ENCODE data around the gene JAZF1.
"Not testable (repeated sequence)": the region's sequence is repeated elsewhere in the genome, so short reads cannot be mapped to it uniquely, and the experiment has no call there.

The JAZF1 gene

GRCh38 chr7:27945058-27945795, 235.4 kb downstream of the JAZF1 start:
- DNase-seq (ENCODE audit: low spot score), result no peak
- FAIRE-seq, result no peak

DNA sequence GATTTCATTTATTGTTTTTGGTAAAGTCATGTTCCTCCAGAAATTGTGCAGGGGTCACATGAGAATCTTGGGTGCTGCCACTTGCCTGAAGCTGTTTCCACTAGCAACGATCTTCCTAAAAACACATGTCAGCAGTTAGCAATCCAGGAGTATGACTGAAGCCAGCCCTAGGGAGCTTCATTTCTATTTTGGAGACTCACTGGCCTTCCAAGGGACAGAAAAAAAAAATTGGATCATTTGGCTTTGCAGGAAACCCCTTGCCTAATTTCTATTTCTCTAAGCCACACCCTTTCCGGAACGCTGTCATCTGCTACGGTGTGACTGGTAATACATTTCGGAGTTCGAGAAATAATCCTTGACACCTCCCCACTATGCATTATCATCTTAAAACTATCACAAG, 236.0 kb downstream of the JAZF1 start:
- DNase-seq (ENCODE audit: low spot score) (no peak), FAIRE-seq (no peak)

GRCh38 chr7:27943241-27943640, 237.4 kb downstream of the JAZF1 start:
- FAIRE-seq, result peak; percentile 20
- no peak for DNase-seq (ENCODE audit: low spot score)

DNA sequence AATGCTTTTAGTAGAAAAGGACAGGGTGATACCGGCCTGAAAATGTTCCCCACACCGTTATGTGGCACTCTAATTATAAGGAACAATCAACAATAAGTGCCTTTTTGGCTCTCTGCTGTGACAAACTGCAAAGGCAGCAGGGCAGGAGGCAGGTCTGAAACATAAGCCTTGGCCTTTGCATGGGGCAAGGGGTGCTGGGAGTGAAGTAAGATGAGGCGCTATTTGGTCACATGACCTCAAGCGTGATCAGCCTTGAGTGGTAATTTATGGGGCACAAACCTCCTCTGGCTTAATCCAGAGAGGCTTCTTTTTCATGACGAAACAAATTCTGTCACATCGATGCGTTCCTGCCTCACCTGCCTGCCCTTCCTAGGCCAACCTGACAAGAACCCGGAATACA, 237.9 kb downstream of the JAZF1 start:
- DNase-seq (ENCODE audit: low spot score) (no peak), FAIRE-seq (no peak)

- FAIRE-seq (no peak), DNase-seq (ENCODE audit: low spot score) (no peak)
Observed at GRCh38 chr7:27941522-27941921, 239.1 kb downstream of the JAZF1 start.

- DNase-seq (ENCODE audit: low spot score), result no peak
- peak; percentile 84 for FAIRE-seq
Observed at GRCh38 chr7:27940341-27940740, 240.3 kb downstream of the JAZF1 start.

GRCh38 chr7:27939893-27940292, 240.7 kb downstream of the JAZF1 start:
- FAIRE-seq, result no peak
- DNase-seq (ENCODE audit: low spot score), result no peak

- no peak for FAIRE-seq
- no peak for DNase-seq (ENCODE audit: low spot score)
Observed at GRCh38 chr7:27936768-27937102, 243.9 kb downstream of the JAZF1 start.

DNA sequence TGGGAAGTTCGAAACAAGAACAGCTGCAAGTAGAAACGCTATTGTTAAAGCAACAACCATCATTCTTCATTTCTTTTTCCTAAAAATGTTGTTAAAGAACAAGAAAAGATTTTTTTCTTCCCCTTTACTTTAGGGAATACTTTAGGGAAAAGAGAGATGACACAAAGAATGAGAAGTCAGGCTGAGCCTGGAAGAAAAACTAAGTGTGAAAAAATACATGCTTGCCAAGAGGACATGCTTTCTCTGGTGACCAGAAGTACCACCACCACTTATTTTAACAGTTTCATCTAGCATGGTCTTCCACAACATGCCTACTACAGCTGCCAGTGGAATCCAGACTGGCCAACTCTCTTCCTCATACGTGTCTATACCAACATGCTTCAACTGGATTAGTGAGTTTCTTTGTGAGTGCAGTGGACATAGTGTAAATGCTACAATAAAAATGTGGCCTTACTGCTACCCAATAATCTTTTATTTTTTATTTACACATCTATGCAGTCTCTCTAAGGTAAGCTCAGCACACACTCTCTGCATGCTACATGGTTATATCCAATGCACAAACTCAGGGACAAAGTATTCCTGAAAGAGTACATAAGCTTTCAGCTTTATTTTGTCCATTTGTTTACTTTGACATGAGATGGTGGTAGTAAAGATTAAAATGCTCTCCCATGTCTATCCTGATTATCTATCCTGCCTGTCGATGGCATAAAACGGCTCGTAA, 244.4 kb downstream of the JAZF1 start:
- DNase-seq (ENCODE audit: low spot score) (no peak), FAIRE-seq (no peak)

DNA sequence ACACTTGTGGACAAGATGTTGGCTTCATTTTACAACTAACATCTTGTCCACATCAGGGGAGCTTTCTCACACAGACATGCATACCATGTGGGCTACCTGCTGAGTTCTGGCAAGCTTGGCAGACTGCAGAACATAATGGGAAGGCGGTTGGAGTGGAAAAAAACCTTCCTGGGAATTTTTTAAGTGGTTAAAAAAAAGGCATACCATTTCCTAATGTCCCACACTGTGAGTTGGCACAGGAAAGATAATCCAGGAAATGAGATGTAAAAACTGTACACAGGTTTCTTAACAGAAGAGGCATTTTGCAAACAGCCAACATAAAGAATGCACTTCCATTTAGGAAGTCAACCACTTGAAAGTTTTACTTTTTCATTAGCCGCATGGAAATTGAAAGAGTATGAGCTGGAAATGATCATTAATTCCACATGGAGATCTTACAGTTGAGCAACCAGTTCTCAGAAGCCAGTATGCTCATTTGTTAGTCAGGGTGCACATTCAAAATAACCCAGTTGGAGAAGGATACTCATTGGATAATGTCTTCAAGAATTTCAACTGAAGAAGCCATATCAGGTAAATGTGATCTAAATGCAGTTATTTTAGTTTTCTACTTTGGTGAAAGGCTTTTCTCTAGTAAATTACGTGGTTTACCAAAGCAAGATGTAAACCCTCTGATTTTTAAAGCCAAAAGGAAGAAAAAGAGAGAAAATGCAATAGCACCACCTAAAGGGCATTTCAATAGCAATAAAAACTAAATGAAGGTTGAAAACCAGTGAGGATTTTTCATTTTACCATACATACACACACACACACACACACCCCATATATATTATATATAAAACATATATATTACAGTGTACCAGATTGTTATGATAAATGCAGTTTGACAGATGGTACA, 246.7 kb downstream of the JAZF1 start:
- FAIRE-seq (no peak), DNase-seq (ENCODE audit: low spot score) (no peak)

DNA sequence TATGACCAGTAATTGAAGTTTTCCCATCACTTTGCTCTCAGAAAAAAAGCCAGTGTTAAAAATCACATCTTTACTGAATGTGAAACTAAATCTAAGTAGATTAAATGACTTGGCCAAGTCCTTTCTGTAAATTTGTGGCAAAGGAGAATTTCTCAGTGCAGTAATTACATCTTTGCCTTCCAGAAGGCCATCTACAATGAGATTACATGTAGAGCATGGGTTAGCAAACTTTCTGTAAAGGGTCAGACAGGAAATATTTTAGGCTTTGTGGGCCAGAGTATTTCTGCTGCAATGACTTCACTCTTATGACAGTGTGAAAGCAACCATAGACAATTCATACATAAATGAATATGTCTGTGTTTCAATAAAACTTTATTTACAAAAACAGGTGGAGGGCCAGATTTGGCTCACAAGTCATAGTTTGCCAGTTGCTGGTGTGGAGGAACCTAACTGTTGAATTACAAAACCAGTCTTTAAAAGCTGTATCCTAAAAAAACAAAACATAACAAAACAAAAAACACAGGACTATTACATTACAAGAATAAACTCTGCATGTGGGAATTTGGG, 249.6 kb downstream of the JAZF1 start:
- FAIRE-seq, result no peak
- no peak for DNase-seq (ENCODE audit: low spot score)

GRCh38 chr7:27929127-27929526, 251.5 kb downstream of the JAZF1 start:
- DNase-seq (ENCODE audit: low spot score) (no peak), FAIRE-seq (no peak)

GRCh38 chr7:27928001-27928400, 252.6 kb downstream of the JAZF1 start:
- DNase-seq (ENCODE audit: low spot score) (no peak), FAIRE-seq (no peak)

- DNase-seq (ENCODE audit: low spot score) (no peak), FAIRE-seq (peak; percentile 37)
Observed at GRCh38 chr7:27925573-27926201, 254.9 kb downstream of the JAZF1 start.

DNA sequence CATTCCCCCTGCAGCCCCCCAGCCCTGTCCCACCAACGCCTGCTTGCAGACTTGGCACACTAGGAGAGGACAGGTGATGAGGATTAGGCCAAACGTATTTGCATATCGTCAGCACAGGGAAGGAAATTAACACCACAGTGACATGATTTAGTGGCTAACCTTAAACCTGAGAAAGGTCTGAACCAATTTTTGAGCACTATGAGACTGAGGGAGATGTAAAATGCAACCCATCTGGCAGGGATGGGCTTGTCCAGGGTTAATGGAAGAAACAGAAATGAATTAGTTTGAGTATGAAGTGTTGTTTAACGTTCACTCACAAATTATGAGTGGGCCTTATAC, 257.0 kb downstream of the JAZF1 start:
- peak; percentile 76 for FAIRE-seq
- DNase-seq (ENCODE audit: low spot score), result no peak

DNA sequence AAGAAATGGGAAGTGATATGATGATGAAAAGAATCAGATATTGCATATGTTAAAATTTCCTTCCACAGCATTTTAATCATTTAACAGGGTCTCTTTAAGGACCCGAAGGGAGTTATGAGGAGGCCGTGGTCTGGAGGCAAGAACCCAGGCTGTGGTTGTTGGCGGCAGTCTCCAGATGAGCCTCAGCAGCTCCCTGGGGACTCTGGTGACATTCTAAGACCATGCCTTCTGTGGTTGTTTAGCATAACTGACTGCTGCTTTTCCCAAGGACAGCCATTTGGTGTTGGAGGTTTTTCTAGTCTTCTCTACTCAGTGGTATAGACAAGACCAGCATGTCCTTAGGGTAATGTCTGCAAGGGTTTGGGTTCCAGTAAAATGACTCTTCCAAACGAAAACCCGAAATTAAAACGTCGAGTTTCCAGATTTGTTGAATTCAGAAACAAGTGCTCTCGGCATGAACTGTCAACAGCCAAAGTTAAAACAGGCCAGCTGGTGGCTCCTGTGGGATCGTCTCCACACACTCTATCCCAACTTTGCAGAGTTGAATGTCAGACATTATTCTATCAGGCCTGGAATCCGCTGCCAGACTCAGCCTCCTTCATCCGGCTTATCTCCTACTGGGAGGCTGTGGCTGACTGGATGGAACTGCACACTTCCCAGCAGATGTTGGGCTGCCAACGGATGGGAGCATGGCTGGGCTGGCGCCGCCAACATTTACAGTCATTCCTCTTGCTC, 257.5 kb downstream of the JAZF1 start:
- FAIRE-seq (no peak), DNase-seq (ENCODE audit: low spot score) (no peak)

DNA sequence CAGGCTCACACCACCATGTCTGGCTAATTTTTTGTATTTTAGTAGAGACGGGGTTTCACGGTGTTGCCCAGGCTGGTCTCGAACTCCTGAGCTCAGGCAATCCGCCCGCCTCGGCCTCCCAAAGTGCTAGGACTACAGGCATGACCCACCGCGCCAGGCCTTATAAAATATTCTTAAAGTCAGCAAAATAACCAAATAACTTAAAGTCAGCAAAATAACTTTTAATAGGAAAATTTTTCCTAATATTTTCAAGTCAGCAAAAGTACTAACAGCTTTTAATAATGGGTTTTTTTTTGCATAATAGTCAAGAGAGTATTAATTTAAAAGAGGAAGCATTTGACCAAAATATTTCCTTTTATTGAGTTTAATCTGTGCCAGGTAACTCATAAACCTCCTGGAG, 258.2 kb downstream of the JAZF1 start:
- not testable (repeated sequence) for FAIRE-seq; DNase-seq (ENCODE audit: low spot score)

DNA sequence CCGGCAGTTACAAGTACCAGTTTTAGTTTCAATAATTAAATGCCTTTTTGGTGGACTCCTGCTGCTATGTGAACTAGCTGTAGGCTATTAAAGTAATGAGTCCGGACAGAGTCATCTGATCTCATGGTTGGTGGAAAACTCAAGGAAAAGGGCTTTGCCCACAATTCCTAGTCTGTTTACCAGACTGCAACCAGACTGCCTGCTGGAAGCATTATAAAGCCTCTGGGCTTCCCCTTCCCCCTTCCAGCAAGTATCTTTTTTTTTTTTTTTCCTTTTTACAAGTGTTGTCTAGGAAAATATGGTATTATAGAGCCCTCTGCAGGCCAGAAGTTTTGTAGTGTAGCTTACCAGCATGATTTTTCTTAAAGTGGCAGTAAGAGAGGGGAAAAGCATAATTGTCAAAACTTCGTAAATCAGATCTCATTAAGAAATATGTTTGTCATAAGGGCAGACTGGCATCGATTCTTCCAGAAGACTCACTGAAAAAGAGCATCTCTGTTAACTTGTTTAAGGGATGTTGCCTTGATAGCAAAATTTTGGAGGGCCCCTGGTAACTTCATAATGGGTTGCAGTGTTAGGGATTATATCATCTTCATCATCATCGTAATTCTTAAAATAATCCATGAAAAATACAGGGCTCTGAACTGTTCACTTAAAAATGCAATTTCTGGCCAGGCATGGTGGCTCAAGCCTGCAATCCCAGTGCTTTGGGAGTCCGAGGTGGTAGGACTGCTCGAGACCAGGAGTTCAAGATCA, 259.3 kb downstream of the JAZF1 start:
- FAIRE-seq, result no peak

GRCh38 chr7:27920281-27920946, 260.2 kb downstream of the JAZF1 start:
- no peak for FAIRE-seq
- no peak for DNase-seq (ENCODE audit: low spot score)

More for the DNA sequence above, 259.3 kb downstream of the JAZF1 start:
- DNase-seq (ENCODE audit: low spot score), result peak; percentile 70

All from urothelium cell line (cell line).